Stimulated activated CD4-positive, alpha-beta T cell treated with anti-CD3 and anti-CD28 coated beads, TNF-alpha, amount 100 ng/mL, for 24 hours (primary cell): ENCODE results near the gene KRTCAP2.
"Not testable (repeated sequence)": the region's sequence is repeated elsewhere in the genome, so short reads cannot be mapped to it uniquely, and the experiment has no call there.

Experiments
- DNase-seq, 3 experiments: peaks; one replicate each; pipeline ENCODE4 v3.0.0-alpha.2; 2020; ENCODE audit warnings: low read depth in 3 of 3

Gene KRTCAP2

GRCh38 chr1:155199792-155200191 lies 26.7 kb upstream of the KRTCAP2 start:
- no peak for DNase-seq

DNA sequence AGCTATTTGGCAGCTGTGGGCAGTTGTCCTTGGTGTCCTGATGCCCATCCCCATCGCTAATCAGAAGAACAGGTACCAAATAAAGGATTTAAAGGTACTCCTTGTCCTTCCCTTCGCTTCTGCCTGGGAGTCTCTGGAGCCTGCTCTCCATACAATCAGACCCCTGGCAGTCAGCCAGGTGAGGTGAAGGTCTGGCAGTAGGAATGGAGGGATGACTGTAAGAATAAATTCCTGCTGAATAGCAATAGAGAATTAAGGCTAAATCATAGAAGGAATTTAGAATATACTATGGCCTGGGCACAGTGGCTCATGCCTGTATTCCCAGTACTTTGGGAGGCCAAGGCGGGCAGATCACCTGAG lies 25.4 kb upstream of the KRTCAP2 start:
- no peak for DNase-seq

DNA sequence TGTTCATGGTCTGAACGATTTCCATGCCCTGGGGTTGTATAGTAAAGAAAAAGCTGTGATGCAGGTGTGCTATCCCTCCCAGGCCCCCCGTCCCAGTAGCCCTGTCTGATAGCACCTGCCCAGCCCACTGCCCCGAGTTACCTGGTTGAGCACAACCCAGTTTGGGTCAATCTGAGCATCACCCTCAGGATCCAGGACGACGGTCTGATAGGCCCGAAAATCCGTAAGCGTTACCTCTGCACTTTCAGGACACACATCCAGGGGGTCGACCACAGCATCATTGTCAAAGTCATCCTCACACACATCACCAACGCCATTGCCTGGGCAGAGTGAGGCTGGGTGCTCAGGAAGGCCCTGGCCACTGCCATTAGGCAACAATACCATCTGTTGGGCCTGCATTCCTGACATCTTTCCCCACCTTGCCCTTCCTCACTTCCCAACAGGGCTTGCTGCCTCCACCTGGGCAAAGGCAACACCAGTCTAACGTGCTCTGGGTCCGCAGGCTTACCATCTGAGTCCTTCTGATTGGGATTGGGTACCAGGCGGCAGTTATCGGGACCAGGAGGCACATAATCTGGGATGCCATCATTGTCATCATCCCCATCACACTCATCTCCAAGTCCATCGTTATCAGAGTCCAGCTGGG lies 24.9 kb upstream of the KRTCAP2 start:
- DNase-seq: no peak

- no peak for DNase-seq
Measured at GRCh38 chr1:155196893-155197638, 24.0 kb upstream of the KRTCAP2 start.

GRCh38 chr1:155196103-155196892 lies 23.2 kb upstream of the KRTCAP2 start:
- no peak for DNase-seq

- peak in 1 of 3 experiments; percentile 5 for DNase-seq
Measured at GRCh38 chr1:155195201-155196102, 22.3 kb upstream of the KRTCAP2 start.

GRCh38 chr1:155193991-155194240 lies 20.8 kb upstream of the KRTCAP2 start:
- DNase-seq: not testable (repeated sequence)

DNA sequence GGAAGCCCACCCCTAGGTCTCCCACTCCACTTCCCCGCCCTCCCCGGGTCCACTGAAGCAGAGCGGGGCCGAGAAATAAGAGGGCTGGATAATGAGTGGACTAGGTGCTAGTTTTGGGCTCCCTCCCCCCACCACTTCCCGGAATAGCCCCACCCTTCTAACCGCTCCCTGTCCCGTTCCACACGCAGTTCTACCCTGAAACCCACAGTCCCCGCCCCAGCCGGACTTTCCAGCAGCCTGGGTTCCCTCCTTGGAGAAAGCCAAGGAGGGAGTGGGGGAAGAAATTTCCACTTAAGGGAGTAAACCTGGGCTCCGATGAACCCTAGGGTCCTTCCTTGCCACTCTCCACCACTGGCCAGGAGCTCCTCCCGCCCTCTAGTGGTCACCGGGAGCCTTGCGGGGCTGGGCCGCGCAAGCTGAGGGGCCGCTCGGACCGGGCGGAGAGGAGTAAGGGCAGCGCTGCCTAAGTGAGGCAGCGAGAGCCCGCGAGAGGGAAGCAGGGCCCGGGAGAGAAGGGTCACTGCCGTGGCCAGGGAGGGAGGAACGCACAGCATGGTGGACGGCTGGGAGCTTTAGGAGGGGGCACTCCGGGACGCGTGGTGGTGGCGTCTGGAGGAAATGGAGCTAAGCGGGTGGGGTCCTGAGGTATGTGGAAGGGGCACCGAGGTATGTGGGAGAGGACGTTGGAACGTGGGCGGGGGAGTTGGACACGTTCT lies 20.3 kb upstream of the KRTCAP2 start:
- peak; percentile 56 to 88 (median 61) for DNase-seq

- DNase-seq: peak in 2 of 3 experiments; percentile 19 to 52
Measured at GRCh38 chr1:155192346-155193274, 19.5 kb upstream of the KRTCAP2 start.

GRCh38 chr1:155191904-155192303 lies 18.8 kb upstream of the KRTCAP2 start:
- DNase-seq: no peak

GRCh38 chr1:155189926-155190325 lies 16.8 kb upstream of the KRTCAP2 start:
- not testable (repeated sequence) for DNase-seq

DNA sequence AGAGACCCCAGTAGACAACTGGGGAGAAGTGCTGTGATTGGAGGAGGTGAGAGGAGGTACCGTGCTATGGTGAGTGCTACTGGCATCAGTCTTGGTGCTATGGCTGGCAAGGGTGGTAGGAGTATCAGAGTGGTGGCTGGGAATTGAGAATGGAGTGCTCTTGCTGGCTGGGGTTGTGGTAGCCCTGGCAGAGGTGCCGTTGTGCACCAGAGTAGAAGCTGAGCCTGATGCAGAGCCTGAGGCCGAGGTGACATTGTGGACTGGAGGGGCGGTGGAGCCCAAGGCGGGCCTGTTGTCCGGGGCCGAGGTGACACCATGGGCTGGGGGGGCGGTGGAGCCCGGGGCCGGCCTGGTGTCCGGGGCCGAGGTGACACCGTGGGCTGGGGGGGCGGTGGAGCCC lies 15.2 kb upstream of the KRTCAP2 start:
- DNase-seq: no peak

DNA sequence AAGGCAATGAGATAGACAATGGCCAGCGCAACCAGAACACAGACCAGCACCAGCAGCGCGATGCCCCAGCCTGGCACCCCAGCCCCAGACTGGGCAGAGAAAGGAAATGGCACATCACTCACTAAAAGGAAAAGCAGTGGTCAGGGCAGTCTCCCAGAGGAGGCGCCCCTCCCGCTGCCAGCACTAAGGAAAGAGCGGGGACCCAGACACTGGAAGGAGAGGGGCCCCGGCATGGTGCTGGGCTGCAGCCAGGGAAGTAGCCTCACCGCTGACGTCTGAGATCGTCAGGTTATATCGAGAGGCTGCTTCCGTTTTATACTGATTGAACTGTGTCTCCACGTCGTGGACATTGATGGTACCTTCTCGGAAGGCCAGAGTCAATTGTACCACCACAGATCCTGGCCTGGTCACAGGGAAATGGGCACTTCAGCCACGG lies 14.4 kb upstream of the KRTCAP2 start:
- no peak for DNase-seq

DNA sequence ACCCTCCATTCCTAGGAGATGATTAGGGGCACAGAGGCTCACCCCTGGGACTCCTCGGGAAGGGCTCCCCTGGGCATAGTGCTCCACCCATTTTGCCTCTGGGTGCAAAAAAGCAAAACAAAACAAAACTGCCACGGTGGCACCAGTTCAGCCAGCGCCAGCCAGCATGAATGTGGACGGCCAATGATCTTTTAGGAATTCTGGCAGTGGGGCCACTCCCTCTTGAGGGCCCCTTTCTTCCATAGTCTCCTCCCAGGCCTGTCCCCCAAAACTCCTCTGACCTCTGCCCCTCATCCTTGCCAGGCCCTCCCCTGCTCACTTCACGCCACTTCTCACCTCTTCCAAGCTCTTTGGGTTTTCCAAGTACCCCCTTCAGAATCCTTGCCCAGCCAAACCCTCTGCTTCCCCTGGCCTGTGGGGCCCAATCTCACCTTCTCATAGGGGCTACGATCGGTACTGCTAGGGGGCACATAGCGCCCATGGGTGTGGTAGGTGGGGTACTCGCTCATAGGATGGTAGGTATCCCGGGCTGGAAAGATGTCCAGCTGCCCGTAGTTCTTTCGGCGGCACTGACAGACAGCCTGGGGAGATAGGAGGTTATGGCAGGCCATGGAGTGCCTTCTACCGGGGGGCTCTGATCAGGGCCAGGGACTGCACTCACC lies 13.8 kb upstream of the KRTCAP2 start:
- no peak for DNase-seq

DNA sequence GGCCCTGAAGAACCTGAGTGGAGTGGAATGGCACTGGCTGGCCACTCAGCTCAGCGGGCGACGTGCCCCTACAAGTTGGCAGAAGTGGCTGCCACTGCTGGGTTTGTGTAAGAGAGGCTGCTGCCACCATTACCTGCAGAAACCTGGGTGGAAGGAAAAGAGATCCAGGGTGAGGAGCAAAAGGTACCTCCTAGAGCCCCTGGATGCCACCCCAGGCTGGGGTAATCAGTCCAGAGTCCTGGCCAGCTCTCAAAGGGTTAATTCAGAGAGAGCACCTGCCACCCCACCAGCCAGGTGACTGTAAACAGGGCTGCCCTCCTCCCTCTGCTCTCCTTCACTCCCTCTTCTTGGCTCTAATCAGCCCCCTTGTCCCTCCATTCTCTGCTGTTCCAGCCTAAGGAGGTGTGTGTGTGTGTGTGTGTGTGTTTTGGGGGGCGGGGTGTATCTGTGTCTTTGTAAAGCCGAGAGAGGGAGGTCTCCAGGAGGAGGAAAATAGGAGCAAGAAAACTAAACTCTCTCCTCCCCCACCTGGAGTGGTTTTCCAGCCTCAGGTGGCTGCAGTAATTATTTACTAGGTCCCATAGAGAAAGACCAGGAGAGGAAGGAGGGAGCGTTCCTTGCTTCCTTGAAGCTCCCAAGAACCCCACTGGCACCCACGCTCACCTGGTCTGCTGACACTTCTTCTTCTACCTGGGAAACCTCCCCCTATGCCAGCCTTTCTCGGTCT lies 13.1 kb upstream of the KRTCAP2 start:
- no peak for DNase-seq

GRCh38 chr1:155185783-155186066 lies 12.6 kb upstream of the KRTCAP2 start:
- DNase-seq: no peak

DNA sequence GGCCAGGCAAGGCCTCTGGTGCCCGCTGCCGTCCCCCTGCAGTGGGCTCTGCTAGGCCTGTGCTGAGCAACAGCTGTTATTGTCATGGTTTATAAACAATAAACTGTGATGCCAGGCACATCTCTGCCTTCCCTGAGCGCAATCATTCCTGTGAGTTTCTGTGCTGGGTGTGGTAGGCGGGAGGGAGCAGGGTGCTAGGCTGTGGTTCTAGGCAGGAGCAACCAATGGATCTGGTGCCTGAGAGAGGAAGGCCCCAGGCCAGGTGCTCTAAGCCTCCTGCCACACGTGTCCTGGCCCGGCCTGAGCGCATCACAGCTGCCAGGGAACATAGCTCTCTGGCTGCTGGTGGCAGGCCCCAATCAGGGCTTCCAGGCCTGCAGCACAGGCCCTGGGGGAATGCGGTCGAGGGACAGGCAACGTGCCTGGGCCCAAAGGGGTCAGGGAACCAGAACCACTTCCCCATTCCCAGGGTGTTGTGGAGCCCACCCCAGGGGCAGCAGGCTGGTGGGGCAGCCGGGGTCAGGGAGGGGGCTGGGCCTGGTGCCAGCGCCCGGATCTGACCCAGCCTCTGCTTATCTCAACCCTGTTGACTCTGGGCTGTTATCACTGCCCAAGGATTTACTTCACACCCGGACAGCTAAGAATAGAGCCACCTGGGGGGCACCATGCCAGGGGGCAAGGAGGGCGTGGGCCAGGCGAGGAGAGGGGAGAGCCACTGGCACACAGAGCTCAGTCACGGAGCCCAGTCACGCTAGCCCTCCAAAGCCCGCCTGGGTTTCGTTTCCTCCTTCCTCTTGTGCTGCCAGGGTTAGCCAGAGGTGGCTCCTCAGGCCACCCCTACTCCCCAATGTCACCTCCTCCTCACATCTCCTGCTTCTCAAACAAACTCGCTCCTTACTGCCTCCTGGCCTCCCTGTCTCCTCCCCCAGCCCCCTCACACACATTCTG lies 12.0 kb upstream of the KRTCAP2 start:
- no peak for DNase-seq

DNA sequence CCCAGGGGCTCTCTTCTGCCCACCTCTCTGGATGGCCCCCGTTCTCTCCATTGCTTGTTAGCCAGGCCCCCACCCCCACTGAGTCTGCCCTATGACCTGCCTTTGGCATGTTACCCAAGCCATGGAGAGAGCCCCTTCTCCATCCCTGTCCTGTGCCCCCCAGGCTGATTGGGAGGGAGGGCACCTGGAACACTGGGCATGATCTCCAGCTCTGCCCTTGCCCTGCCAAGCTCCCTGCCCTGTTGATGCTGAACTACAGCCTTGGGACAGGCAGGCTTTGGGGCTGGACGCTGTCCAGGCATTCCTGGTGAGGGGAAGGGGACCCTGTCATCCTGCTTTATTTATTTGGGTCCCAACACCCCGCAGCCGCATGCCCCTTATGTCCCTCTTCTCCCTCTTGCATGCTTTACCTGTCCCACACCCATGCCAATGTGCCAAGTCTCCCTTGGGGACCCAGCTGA lies 11.3 kb upstream of the KRTCAP2 start:
- DNase-seq: no peak
